Parathyroid adenoma (tissue), 2 donors: ENCODE measurements around the gene S100PBP.
"Not testable (repeated sequence)": the region's sequence is repeated elsewhere in the genome, so short reads cannot be mapped to it uniquely, and the experiment has no call there.

Source experiments
- H2AFZ ChIP-seq: fragments of 300-600 bp; sonication (generic); one replicate; pipeline ENCODE4 v1.7.0; 2017; ENCODE audit warnings: antibody characterized with exemption, mild to moderate bottlenecking
- H3K27ac ChIP-seq: fragments of 300-600 bp; sonication (generic); one replicate; pipeline ENCODE4 v1.7.0; 2017
- H3K27me3 ChIP-seq: fragments of 300-600 bp; sonication (generic); one replicate; pipeline ENCODE4 v1.7.0; 2017; ENCODE audit warnings: low read length; ENCODE audit not compliant: control insufficient read depth, insufficient read depth
- H3K36me3 ChIP-seq: fragments of 300-600 bp; sonication (generic); one replicate; pipeline ENCODE4 v1.7.0; 2017; ENCODE audit warnings: low read length; ENCODE audit not compliant: control insufficient read depth, insufficient read depth
- H3K4me1 ChIP-seq: fragments of 300-600 bp; sonication (generic); one replicate; pipeline ENCODE4 v1.7.0; 2017; ENCODE audit warnings: control low read depth
- H3K4me2 ChIP-seq: fragments of 300-600 bp; sonication (generic); one replicate; pipeline ENCODE4 v1.7.0; 2017; ENCODE audit warnings: low read length
- H3K4me3 ChIP-seq: fragments of 300-600 bp; sonication (generic); one replicate; pipeline ENCODE4 v1.7.0; 2017; ENCODE audit warnings: low read depth, low read length
- H3K79me2 ChIP-seq: fragments of 300-600 bp; sonication (generic); one replicate; pipeline ENCODE4 v1.7.0; 2017; ENCODE audit warnings: control low read depth
- H3K9ac ChIP-seq: fragments of 300-600 bp; sonication (generic); one replicate; pipeline ENCODE4 v1.7.0; 2017; ENCODE audit warnings: mild to moderate bottlenecking
- H3K9me3 ChIP-seq: fragments of 300-600 bp; sonication (generic); one replicate; pipeline ENCODE4 v1.7.0; 2017; ENCODE audit warnings: low read length; ENCODE audit not compliant: control insufficient read depth
- TF ChIP-seq, protein P1 (sequence below): fragments of 300-600 bp; sonication (generic); IDR thresholded peaks from one replicate; pipeline ENCODE4 v1.7.0; 2017; ENCODE audit warnings: antibody characterized with exemption, mild to moderate bottlenecking
- donor health status: primary hyperparathyroidism.

The S100PBP gene

DNA sequence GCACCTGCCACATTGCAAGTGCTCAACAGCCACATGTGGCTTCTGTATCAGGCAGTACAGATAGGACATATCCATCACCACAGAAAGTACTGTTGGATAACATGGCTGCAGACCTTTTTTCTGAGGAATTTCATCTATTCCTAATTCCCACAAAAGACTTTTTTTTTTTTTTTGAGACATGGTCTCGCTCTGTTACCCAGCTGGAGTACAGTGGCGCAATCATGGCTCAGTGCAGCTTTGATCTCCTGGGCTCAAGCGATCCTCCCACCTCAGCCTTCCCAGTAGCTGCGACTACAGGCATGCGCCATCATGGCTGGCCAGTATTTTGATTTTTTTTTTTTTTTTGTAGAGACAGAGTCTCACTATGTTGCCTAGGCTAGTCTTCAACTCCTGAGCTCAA lies 33.6 kb upstream of the S100PBP start:
- H3K4me3 ChIP-seq, result no peak overlapping the region
- no peak overlapping the region for H2AFZ ChIP-seq
- no peak overlapping the region for H3K27ac ChIP-seq
- peaks cover 2% of the 10 kb centered on the region for H3K36me3 ChIP-seq
- H3K27me3 ChIP-seq, result no peaks in the 10 kb centered on the region
- no peaks in the 10 kb centered on the region for H3K79me2 ChIP-seq
- TF ChIP-seq, protein P1, sequence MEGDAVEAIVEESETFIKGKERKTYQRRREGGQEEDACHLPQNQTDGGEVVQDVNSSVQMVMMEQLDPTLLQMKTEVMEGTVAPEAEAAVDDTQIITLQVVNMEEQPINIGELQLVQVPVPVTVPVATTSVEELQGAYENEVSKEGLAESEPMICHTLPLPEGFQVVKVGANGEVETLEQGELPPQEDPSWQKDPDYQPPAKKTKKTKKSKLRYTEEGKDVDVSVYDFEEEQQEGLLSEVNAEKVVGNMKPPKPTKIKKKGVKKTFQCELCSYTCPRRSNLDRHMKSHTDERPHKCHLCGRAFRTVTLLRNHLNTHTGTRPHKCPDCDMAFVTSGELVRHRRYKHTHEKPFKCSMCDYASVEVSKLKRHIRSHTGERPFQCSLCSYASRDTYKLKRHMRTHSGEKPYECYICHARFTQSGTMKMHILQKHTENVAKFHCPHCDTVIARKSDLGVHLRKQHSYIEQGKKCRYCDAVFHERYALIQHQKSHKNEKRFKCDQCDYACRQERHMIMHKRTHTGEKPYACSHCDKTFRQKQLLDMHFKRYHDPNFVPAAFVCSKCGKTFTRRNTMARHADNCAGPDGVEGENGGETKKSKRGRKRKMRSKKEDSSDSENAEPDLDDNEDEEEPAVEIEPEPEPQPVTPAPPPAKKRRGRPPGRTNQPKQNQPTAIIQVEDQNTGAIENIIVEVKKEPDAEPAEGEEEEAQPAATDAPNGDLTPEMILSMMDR, result no peak
- no peak overlapping the region for H3K9ac ChIP-seq
- H3K4me1 ChIP-seq, result no peaks in the 10 kb centered on the region
- no peaks in the 10 kb centered on the region for H3K9me3 ChIP-seq
- H3K4me2 ChIP-seq, result no peak overlapping the region

DNA sequence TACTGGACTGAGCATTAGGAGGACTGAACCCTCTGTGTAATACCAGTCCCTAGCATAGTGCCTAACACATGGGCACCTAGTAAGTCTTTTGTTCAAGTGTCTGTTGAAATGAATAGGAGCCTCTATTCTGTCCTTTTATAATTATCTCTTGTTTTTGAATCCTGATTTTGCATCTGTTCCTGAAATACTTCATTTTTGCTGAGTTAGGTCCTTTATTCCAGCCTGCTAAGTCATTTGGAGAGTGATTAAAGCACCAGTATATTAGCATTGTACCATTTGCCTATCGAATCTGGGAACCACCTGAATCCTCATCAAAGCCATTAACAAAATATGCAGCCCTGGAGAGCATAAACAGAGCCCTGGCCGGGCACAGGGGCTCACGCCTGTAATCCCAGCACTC lies 32.6 kb upstream of the S100PBP start:
- H3K36me3 ChIP-seq, result peaks cover 2% of the 10 kb centered on the region
- TF ChIP-seq, protein P1, result no peak

DNA sequence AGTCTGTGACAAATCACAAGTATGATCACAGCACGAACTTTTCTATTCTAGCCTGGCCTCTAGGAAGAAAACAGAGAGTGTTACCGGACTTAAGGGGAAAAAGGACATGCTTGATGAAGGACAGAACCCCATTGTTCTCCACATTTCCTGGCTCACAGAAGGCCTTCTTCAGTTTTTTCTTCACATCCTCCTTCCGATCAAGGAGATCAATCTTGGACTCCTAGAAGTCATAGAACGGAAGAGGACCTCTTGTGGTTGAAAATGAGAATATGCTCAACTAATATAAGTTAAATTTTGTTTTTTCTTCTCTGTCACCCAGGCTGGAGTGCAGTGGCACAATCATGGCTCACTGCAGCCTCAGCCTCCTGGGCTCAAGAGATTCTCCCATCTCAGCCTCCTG lies 30.6 kb upstream of the S100PBP start:
- no peaks in the 10 kb centered on the region for H3K9me3 ChIP-seq
- H2AFZ ChIP-seq, result no peak overlapping the region
- H3K79me2 ChIP-seq, result no peaks in the 10 kb centered on the region
- H3K4me1 ChIP-seq, result no peaks in the 10 kb centered on the region
- TF ChIP-seq, protein P1, result peak; percentile 21
- H3K9ac ChIP-seq, result no peak overlapping the region
- H3K4me2 ChIP-seq, result no peak overlapping the region
- peaks cover 2% of the 10 kb centered on the region for H3K36me3 ChIP-seq
- H3K27ac ChIP-seq, result no peak overlapping the region
- no peak overlapping the region for H3K4me3 ChIP-seq
- H3K27me3 ChIP-seq, result no peaks in the 10 kb centered on the region

More for the DNA sequence above, 32.6 kb upstream of the S100PBP start:
- H3K4me3 ChIP-seq, result no peak overlapping the region
- no peak overlapping the region for H3K27ac ChIP-seq
- H3K9me3 ChIP-seq, result no peaks in the 10 kb centered on the region
- no peaks in the 10 kb centered on the region for H3K4me1 ChIP-seq
- no peaks in the 10 kb centered on the region for H3K27me3 ChIP-seq
- no peak overlapping the region for H3K9ac ChIP-seq
- H2AFZ ChIP-seq, result no peak overlapping the region
- no peak overlapping the region for H3K4me2 ChIP-seq
- H3K79me2 ChIP-seq, result no peaks in the 10 kb centered on the region

DNA sequence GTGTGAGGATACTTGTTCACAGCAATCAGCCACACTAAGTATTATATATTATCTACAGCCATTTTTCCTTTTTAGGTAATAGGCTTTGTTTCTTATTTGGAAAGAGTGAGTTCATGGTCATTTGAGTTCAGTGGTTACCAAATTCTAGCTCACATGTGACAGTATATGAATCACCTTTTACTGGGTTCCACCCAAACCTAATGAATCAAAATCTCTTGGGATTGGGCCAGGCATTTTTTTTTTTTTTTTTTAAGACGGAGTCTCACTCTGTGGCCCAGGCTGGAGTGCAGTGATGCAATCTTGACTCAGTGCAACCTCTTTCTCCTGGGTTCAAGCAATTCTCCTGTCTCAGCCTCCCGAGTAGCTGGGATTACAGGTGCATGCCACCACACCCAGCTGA lies 28.1 kb upstream of the S100PBP start:
- H3K4me2 ChIP-seq, H3K27me3 ChIP-seq, H3K4me1 ChIP-seq, H2AFZ ChIP-seq, H3K79me2 ChIP-seq, H3K9me3 ChIP-seq, H3K9ac ChIP-seq, H3K4me3 ChIP-seq, H3K36me3 ChIP-seq, H3K27ac ChIP-seq: not testable (repeated sequence)

- Histone ChIP-seq H3K9ac (no peak overlapping the region), H3K4me2 (no peak overlapping the region), H3K4me3 (no peak overlapping the region), H3K36me3 (no peaks in the 10 kb centered on the region), H3K4me1 (no peaks in the 10 kb centered on the region), H3K9me3 (no peaks in the 10 kb centered on the region), H2AFZ (no peak overlapping the region), H3K27me3 (no peaks in the 10 kb centered on the region), H3K27ac (no peak overlapping the region), H3K79me2 (no peaks in the 10 kb centered on the region)
- TF ChIP-seq, protein P1, result no peak
Measured at GRCh38 chr1:32791881-32792280, 25.6 kb upstream of the S100PBP start.

DNA sequence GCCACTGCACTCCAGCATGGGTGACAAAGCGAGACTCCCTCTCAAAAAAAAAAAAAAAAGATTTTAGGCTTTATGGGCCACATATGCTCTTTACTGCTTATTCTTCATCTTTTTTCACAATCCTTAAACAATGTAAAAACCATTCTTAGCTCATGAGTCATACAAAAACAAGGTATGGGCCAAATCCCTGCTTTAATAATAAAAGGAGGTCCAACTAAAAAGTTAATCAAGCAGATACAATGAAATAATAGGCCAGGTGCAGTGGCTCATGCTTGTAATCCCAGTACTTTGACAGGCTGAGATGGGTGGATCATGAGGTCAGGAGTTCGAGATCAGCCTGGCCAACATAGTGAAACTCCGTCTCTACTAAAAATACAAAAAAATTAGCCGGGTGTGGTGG lies 21.7 kb upstream of the S100PBP start:
- H3K27me3 ChIP-seq, H3K9me3 ChIP-seq, H3K4me2 ChIP-seq, H3K36me3 ChIP-seq, H3K79me2 ChIP-seq, H3K4me3 ChIP-seq, H3K4me1 ChIP-seq, H3K9ac ChIP-seq, H3K27ac ChIP-seq, H2AFZ ChIP-seq: not testable (repeated sequence)
